H1 (cell line): Measurements from ENCODE around the gene PCCA. TPM values are rescaled to one million over a fixed set of nuclear protein-coding genes. Genes with fewer than 3 reads are reported as not detected.

Experiments
- TAF7 ChIP-seq: optimal IDR thresholded peaks from 2 replicates; pipeline ENCODE3; 2011; ENCODE audit warnings: low read depth, mild to moderate bottlenecking, inconsistent platforms, low read length, moderate library complexity, borderline replicate concordance
- USF2 ChIP-seq: IDR thresholded peaks from 2 replicates; pipeline ENCODE4 v1.6.1; 2011; ENCODE audit warnings: low read length, improper control_type of control experiment
- ZNF274 ChIP-seq: IDR thresholded peaks from 2 replicates; pipeline ENCODE4 v1.7.0; 2012; ENCODE audit warnings: low read length, borderline replicate concordance; ENCODE audit errors: extremely low read depth
- polyA plus RNA-seq, 7 experiments: library from polyadenylated mRNA; depleted of rRNA in 3 of 7; stranded (reverse) in 5 of 7; unstranded in 2 of 7; fragments of >200 nt in 5 of 7; fragments of 200-250 nt in 2 of 7; gene quantifications; 1 replicate in 5 of 7; 2 replicates in 1 of 7; 4 replicates in 1 of 7; pipeline versions ENCODE4 v1.2.1 to v1.2.3, GENCODE V29; 2011 to 2013; ENCODE audit warnings: missing spikeins in 2 of 7, mixed read lengths in 2 of 7
- total RNA-seq: library from RNA; stranded (reverse); fragmentation: NEBNext Ultra II Directional; extraction: Animal tissue kit (Norgen Biotek cat#: 25700); gene quantifications from 2 replicates; pipeline ENCODE4 v1.2.1, GENCODE V29; 2021

PCCA gene
- total and polyA plus RNA-seq, 2 of the 8 experiments (the other 6 are each of a cell fraction or from before 2014, with no cell fraction given) = 18.4 to 49.8 TPM

- no peak for TF ChIP-seq USF2
- no peak for TF ChIP-seq ZNF274
- no peak for TF ChIP-seq TAF7
Observed at GRCh38 chr13:100365680-100366079, 276.8 kb downstream of the PCCA start (continued).
